SH-SY5Y (cell line): ENCODE measurements around the gene GRID2.

Experiments used
- GATA2 ChIP-seq: IDR thresholded peaks from 2 replicates; pipeline ENCODE4 v1.6.1; 2011; ENCODE audit warnings: mild to moderate bottlenecking, low read depth, low read length
- GATA3 ChIP-seq: IDR thresholded peaks from 2 replicates; pipeline ENCODE4 v1.6.1; 2011; ENCODE audit warnings: low read depth, mild to moderate bottlenecking, low read length, moderate library complexity

- TF ChIP-seq GATA2: no peak
- TF ChIP-seq GATA3: no peak
Observed at GRCh38 chr4:93814141-93814540, 1510.4 kb downstream of the GRID2 start.
